GM12801 (cell line): Measurements from ENCODE around the gene THOP1.

ENCODE experiments used
- TF ChIP-seq, protein P1 (sequence below): IDR thresholded peaks from one replicate; pipeline ENCODE4 v1.5.1; 2011; ENCODE audit warnings: control low read depth; ENCODE audit not compliant: insufficient read length; ENCODE audit errors: extremely low read depth

Gene THOP1

DNA sequence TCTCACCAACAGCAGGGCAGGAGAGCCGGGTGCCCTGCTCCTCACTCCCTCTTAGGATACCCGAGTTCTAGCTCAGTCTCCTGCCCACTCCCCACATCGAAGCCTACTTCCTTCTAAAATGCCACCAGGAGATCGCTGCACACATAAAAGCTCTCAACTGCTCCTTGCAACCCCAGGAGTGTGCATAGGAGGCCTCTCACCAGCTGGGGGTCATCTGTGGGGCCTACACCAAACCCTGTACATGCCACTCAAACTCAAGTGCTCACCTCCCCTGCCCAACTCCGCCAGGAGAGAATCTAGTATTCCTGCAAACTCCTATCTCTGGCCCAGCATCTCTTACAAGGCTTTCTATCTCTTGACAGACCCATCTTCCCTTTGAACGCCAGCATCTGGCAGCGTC is 5.0 kb upstream of the THOP1 start:
- TF ChIP-seq, protein P1, sequence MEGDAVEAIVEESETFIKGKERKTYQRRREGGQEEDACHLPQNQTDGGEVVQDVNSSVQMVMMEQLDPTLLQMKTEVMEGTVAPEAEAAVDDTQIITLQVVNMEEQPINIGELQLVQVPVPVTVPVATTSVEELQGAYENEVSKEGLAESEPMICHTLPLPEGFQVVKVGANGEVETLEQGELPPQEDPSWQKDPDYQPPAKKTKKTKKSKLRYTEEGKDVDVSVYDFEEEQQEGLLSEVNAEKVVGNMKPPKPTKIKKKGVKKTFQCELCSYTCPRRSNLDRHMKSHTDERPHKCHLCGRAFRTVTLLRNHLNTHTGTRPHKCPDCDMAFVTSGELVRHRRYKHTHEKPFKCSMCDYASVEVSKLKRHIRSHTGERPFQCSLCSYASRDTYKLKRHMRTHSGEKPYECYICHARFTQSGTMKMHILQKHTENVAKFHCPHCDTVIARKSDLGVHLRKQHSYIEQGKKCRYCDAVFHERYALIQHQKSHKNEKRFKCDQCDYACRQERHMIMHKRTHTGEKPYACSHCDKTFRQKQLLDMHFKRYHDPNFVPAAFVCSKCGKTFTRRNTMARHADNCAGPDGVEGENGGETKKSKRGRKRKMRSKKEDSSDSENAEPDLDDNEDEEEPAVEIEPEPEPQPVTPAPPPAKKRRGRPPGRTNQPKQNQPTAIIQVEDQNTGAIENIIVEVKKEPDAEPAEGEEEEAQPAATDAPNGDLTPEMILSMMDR = no peak

DNA sequence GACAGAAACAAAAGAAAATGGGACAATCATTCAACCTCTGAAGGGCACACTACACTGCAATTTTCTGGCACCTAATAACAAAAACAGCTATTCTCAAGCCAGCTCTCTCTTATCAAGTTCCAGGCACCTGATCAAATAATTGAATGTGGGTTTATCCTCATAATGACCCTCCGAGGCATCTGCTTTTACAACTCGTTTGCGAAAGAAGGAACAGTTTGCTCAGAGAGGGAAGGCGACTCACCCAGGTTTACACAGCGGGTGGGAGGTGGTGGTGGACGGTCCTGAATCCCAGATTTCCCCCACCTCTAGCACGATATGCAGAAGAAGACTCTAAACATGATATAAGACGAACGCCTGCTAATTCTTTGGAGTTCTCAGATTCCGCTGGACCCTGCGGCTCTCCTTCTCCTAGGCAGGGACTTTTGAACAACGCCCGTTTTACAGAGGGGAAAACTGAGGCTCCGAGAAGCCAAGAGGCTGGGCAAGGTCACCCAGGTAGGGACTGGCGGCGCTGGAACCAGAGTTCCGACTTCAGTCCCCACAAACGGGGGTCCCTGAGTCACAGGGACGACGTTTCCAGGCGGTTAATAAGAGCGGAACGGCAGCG is 2.9 kb upstream of the THOP1 start:
- TF ChIP-seq, protein P1 = no peak

DNA sequence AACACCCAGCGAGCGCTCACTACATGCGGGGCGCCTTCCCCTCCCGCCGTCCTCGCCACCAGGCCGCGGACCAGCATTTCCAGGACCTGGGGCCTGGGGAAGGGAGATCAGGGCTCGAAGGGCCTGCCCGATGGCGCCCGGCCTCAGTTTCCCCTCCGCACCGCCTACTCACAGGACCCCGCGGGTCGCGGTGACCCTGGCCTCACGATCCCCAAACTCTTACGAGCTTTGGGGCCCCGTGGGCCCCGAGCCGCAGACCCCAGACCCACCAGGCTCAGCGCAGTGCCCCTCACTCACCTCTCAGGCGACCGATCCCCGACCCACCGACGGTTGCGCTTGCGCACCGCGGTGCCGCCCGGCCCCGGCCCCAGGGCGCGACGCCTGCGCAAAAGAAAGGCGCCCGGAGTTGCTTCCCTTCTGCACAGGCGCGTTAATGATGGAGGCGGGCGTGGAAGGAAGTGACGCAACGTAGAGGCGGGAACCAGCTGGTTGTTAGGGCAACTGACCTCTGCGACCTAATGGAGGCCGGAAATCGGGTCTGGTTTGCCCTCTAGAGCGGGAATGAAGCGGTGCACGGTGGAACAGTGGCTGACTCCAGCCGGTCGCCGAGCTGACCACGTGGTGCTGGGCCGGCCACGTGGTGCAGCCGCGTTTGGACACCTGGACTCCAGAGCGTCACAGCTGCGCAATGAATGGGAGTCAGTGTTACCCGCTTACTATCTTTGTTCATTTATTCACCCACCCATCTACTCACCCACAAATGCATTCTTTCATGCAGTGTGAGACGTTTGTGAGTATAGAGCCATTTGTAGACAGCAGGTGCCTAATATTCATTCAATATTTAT is 2.1 kb upstream of the THOP1 start, which contains the start of gene SGTA:
Gene SGTA (minus strand): TSS at position 338 of the 845 bp plus-strand sequence. CDS start 14,205 bp downstream, outside the sequence.
- TF ChIP-seq, protein P1 = no peak

DNA sequence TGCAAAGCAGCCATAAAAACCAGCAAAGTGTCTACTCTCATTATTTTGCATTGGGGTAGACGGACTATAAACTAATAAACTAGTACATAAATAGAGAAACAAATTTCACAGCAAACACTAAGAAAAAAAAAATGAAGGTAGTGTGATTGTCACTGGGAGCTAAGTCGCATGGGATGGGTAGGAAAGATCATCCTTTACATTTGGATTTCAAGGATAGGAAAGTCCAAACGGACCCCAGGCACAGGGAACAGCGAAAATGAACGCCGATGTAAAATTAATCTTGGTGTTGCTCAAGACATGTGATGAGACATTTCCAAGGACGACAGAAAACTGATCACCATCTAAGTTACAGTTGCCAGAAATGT is 1.5 kb upstream of the THOP1 start:
- TF ChIP-seq, protein P1 = no peak

DNA sequence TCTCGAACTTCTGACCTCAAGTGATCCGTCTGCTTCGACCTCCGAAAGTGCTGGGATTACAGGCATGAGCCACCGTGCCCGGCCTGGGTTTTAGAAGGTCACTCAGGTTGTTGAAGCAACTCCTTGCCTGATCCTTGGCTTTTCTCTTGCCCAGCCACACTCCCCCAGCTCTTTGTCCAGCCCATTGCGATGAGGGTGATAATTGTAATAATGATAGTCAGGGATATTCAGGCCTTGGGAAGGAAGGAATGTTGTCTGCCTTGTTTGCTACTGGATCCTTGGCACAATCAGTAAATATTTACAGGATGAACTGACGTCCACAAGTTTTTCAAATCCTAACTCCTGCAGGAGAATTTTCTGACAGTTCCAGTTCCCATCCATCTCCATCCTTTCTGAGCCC is 1.8 kb downstream of the THOP1 start:
- TF ChIP-seq, protein P1 = no peak

DNA sequence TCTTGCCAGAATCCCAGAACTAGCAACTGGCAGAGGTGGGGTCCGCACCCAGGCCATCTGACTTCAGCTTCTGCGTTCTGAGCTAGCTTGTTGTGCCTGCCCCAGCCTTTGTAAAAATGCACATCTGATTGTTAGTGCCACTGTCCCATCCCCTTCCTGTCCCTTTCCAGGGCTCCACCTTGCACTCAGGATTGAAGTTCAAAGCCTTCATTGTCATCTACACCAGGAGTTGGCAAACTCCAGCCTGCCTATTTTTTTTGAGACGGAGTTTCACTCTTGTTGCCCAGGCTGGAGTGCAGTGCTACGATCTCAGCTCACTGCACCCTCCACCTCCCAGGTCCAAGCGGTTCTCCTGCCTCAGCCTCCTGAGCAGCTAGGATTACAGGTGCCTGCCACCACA is 2.9 kb downstream of the THOP1 start:
- TF ChIP-seq, protein P1 = no peak

DNA sequence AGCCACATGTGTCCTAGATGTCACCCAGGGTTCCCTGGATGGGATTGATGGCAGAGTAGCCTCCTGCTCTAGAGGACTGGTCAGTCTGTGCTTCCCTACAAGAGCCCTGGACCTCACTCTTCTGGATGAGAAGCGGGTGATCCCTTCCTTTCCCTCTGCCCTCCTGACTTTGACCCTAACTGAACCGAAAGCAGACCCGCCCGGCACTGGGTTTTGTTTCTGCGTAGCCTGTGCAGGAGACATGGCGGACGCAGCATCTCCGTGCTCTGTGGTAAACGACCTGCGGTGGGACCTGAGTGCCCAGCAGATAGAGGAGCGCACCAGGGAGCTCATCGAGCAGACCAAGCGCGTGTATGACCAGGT is 4.9 kb downstream of the THOP1 start:
- TF ChIP-seq, protein P1 = no peak
